ENCODE data around the gene ZNF57. TPM values are rescaled to one million over a fixed set of nuclear protein-coding genes. Genes with fewer than 3 reads are reported as not detected.

ZNF57 gene
- total and polyA plus RNA-seq, 9 of the 15 experiments (the other 6 are each of a cell fraction or from before 2014, with no cell fraction given) = 3.9 to 13.5 (median 7.8) TPM

DNA sequence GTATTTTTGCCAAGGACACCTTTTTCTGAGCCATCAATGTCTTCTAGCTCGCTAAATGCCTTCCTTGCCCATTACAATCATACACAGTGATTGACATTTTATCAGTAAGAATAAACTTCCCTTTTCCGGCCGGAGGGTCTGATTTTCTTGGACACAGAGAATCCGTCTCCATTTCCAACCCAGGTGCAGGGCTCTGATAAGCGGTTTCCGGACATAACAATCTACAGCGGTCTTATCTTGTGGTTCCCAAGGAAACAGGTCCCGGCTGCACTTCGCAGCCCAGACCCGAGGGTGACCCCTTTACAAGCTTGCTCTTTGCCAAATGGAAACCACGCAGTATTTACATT, 49.2 kb downstream of the ZNF57 start (continued):
- TF ChIP-seq, protein P1, sequence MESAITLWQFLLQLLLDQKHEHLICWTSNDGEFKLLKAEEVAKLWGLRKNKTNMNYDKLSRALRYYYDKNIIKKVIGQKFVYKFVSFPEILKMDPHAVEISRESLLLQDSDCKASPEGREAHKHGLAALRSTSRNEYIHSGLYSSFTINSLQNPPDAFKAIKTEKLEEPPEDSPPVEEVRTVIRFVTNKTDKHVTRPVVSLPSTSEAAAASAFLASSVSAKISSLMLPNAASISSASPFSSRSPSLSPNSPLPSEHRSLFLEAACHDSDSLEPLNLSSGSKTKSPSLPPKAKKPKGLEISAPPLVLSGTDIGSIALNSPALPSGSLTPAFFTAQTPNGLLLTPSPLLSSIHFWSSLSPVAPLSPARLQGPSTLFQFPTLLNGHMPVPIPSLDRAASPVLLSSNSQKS (CRISPR knock-in tag; IDR thresholded peaks at IDR 0.05) = no peak
- TF ChIP-seq ARID1B (IDR thresholded peaks at IDR 0.05) (peak; percentile 99), CAMTA2 (CRISPR knock-in tag; conservative IDR thresholded peaks at IDR 0.05) (no peak), SMARCB1 (IDR thresholded peaks at IDR 0.05; ENCODE audit: insufficient read length, low read depth) (peak; percentile 87), NONO (IDR thresholded peaks at IDR 0.05; ENCODE audit: low read depth in 2 of 2, low read length in 1 of 2) (peak in 1 of 2 experiments; percentile 83; a peak in 1 of 4 replicates), ASH1L (IDR thresholded peaks at IDR 0.05; ENCODE audit: borderline replicate concordance, low read depth, partially characterized antibody) (no peak), ATF1 (CRISPR knock-in tag; IDR thresholded peaks at IDR 0.05) (no peak), ATF1 (tag; IDR thresholded peaks at IDR 0.05) (no peak), NR3C1 (CRISPR knock-in tag; IDR thresholded peaks at IDR 0.05) (no peak), SAFB2 (IDR thresholded peaks at IDR 0.05; ENCODE audit: borderline replicate concordance, low read depth, low read length, severe bottlenecking) (no peak), POU5F1 (IDR thresholded peaks at IDR 0.05; ENCODE audit: borderline replicate concordance, low read depth, low read length, partially characterized antibody) (no peak), ARID2 (IDR thresholded peaks at IDR 0.05) (no peak), JUNB (CRISPR knock-in tag; conservative IDR thresholded peaks at IDR 0.05) (no peak), SMC3 (conservative IDR thresholded peaks at IDR 0.05; ENCODE audit: insufficient read depth, low read depth, low read length) (no peak), ZNF57 (CRISPR knock-in tag; IDR thresholded peaks at IDR 0.05) (no peak), C11orf30 (IDR thresholded peaks at IDR 0.05; ENCODE audit: low read depth) (no peak), ZNF76 (CRISPR knock-in tag; IDR thresholded peaks at IDR 0.05; ENCODE audit: borderline replicate concordance) (no peak), ADNP (tag; IDR thresholded peaks at IDR 0.05) (no peak), ZNF764 (CRISPR knock-in tag; IDR thresholded peaks at IDR 0.05; ENCODE audit: low read depth) (no peak), ZNF263 (CRISPR knock-in tag; IDR thresholded peaks at IDR 0.05; ENCODE audit: borderline replicate concordance) (no peak), ZBTB7A (IDR thresholded peaks at IDR 0.05; ENCODE audit: borderline replicate concordance, control insufficient read depth, low read depth, low read length) (no peak; the same call in 1 of the 2 replicates), PHF8 (IDR thresholded peaks at IDR 0.05; ENCODE audit: borderline replicate concordance, low read length) (no peak), CEBPG (CRISPR knock-in tag; IDR thresholded peaks at IDR 0.05) (no peak), CEBPG (tag; conservative IDR thresholded peaks at IDR 0.05 in 1 of 2, IDR thresholded peaks at IDR 0.05 in 1 of 2) (no peak), CSDE1 (IDR thresholded peaks at IDR 0.05) (0 out of 4 replicates have a peak, but pooled peaks of 1 of the 2 experiments have one; percentile 32), EP300 (IDR thresholded peaks at IDR 0.05; ENCODE audit: low read length) (peak; percentile 99), HDAC1 (IDR thresholded peaks at IDR 0.05) (peak; percentile 99 to 100)
- TF ChIP-seq, protein P2, sequence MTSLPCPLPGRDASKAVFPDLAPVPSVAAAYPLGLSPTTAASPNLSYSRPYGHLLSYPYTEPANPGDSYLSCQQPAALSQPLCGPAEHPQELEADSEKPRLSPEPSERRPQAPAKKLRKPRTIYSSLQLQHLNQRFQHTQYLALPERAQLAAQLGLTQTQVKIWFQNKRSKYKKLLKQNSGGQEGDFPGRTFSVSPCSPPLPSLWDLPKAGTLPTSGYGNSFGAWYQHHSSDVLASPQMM (CRISPR knock-in tag; IDR thresholded peaks at IDR 0.05) = no peak
- TF ChIP-seq, protein P3, sequence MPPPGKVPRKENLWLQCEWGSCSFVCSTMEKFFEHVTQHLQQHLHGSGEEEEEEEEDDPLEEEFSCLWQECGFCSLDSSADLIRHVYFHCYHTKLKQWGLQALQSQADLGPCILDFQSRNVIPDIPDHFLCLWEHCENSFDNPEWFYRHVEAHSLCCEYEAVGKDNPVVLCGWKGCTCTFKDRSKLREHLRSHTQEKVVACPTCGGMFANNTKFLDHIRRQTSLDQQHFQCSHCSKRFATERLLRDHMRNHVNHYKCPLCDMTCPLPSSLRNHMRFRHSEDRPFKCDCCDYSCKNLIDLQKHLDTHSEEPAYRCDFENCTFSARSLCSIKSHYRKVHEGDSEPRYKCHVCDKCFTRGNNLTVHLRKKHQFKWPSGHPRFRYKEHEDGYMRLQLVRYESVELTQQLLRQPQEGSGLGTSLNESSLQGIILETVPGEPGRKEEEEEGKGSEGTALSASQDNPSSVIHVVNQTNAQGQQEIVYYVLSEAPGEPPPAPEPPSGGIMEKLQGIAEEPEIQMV (tag; conservative IDR thresholded peaks at IDR 0.05; ENCODE audit: low read depth) = no peak

All from K562 (cell line).